HL-60/S4 (cell line): ENCODE measurements around the gene C5orf47.

ENCODE experiments used
- in situ Hi-C: fragments of 300-500 bp; cut with MboI; formaldehyde crosslinking; loops from 2 replicates; pipeline ENCODE4 v1.14.3; 2022; ENCODE audit warnings: low sequenced_read_pairs

The C5orf47 gene, protein sequence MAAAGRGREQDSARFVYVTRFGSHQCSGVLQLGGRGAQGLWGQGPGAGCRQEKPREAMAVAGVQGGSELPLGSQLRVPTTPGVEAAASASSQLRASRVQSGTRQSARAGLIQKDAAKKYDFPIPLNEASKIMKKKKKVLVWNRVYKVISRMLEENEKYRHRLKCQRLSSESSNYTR

DNA sequence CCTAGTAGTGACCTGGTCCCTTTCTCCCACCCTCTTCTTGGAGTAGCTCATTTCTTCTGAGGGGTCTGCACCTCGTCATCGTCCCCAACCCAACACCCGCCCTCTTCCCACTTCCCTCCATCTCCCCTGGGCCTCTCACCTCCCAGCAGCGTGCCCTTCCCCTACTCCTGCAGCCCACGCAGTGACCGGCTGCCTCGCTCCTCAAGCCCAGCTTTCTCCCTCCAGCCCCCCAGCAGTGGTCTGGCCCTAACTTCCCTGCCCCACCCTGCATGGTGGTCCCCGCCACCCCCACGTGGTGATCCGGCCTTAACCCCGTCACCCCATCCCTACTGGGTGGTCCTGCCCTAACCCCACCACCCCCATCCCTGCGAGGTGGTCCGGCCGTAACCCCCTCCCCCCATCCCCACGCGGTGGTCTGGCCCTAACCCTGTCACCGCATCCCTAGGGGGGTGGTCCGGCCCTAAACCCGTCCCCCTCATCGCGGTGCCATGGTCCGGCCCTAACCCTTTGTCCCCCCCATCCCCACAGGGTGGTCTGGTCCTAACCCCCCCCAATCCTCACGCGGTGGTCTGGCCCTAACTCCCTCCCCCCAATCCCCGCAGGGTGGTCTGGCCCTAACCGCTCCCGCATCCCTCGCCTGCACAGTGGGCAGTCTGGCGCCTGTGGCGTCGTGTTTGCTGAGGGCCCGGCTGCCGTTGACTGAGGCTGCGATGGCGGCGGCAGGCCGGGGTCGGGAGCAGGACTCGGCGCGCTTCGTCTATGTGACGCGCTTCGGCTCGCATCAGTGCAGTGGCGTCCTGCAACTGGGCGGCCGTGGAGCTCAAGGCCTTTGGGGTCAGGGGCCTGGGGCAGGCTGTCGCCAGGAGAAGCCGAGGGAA, at the start of gene C5orf47:
Gene C5orf47 (plus strand): TSS at position 617 of the 878 bp plus-strand sequence. CDS start 94 bp downstream, at position 711.
- in situ Hi-C loops = loop anchor here (25.0 kb wide), 1 partner anchor 701 kb away; no protein-coding TSS in a partner anchor

DNA sequence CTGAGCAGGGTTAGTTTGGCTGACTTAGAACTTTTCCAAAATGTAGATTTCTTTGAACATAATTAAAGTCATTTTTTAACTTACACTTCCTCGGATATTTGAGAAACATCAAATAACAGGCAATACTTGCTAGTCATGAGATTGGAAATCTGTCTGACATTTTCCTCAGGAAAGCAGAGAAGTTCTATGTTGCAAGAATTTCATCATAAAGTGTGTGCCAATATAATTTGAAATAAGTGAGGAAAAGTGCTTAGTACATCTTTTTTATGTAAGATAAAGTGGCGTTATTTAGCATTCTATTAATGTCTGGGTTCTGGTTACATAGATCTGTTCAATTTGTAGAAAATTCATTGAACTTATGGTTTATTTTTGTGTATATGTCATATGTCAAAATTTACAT, 48.7 kb upstream of the C5orf47 start:
- in situ Hi-C loops = no loop called here

DNA sequence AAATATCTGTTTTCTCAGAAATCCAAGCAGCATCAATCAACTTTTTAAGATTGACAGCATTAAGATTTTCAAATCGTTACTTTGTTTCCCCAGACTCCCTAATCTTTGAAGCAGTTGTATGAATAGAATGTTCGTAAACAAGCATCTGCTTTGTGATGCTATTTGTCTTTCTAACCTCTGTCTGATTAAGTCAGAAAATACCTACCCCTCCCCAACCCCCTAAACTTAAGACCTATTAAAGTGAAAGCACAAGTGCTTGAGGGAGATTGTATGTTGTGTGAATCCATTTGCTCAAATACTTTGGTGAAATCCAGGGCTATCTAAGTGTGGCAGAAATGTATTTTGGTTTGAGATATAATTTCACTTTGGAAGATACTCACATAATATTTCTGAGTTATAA, 47.9 kb upstream of the C5orf47 start:
- in situ Hi-C loops = no loop called here

DNA sequence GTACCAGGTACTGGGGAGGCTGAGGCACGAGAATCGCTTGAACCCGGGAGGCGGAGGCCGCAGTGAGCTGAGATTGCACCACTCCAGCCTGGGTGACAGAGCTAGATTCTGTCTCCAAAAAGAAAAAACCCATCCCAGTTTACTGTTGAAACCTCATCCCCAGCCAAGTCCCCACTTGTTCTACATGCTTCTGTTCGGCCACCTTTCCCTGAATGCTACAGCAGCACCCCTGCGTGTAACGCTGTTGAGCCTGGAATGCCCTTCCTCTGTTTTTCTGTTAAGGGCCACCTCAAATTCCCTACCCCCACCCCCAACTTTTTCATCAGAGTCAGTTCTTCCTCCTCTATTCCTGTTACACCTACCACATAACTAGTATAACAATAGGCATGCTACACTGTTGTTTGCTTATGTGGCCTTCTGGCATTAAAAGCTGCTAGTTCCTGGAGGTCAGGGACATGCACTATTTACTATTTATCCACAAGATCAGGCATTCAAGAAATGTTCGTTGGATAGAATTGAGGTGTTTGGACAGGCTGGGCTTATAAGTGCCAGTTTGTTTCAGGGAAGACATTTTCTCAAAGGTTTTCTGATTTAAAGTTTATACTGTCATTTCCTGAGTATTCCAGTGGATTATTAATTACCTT, 47.1 kb upstream of the C5orf47 start:
- in situ Hi-C loops = no loop called here

- in situ Hi-C loops = no loop called here
These were observed 44.5 kb upstream of the C5orf47 start for GRCh38 chr5:173944511-173944910.

DNA sequence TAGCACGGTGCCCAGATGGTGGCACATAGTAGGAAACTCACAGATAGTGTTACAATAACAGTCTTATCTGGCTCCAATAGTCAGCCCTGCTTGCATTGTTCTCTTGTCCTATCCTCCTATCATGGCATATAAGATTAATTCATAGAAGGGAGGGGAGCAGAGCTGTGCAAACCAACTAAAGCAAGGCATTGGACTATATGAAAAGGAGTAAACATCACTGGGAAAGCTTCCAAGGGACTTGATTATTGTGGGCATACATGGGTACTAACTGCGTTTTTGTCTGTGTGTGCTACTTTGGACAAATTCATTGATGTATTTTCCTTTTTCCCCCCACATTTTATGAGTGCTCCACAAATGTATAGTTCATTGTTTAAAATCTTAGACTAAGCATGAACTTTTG, 43.8 kb upstream of the C5orf47 start:
- in situ Hi-C loops = no loop called here

DNA sequence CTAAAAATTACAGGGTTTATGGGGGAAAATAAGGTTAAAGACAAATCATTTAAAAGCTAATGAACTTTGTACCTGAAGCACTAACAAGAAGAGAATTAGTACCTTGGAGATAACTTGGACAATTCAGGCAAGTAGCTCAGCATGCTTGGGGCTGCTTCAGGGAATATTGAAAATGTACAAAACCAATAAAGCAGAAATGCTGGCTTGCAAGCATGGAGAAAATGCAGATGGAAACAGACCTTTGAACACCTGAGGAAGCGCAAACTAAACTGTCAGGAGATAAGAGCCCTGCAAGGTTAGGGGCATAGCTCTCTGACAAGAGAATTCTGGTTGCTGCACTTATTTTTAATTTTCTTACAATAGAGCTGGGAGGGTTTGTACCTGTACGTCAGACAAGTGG, 42.6 kb upstream of the C5orf47 start:
- in situ Hi-C loops = no loop called here

- in situ Hi-C loops = no loop called here
These were observed 38.1 kb upstream of the C5orf47 start for GRCh38 chr5:173950829-173951228.

GRCh38 chr5:173953528-173954090, 35.4 kb upstream of the C5orf47 start:
- in situ Hi-C loops = no loop called here

- in situ Hi-C loops = no loop called here
These were observed 34.1 kb upstream of the C5orf47 start for GRCh38 chr5:173954671-173955521.

GRCh38 chr5:173960986-173961385, 28.0 kb upstream of the C5orf47 start:
- in situ Hi-C loops = no loop called here

- in situ Hi-C loops = no loop called here
These were observed 27.6 kb upstream of the C5orf47 start for GRCh38 chr5:173961418-173961817.

DNA sequence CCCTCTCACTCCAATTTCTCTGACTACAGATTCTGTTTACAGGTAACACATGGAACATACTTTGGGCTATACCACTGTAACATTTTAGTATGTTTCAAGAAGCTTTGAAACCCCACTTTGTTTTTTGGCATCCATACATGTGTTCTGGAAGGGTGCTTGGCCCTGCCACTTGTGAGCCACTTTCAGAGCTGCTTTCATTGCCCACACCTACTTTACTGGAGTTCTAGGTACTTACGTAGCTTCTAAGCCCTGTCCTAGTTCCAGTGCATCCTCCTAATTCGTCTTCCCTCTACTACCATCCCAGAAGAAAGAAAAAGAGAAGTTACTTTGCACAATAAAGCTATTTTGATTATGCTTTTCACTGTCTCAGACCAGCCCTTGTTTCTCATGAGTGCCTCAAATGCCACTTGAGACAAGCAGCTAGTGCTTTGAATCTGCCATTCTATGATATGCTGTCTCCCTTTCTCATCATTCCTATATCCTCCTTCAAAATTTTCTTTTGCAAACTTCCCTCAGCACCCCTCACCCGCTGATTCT, 26.5 kb upstream of the C5orf47 start:
- in situ Hi-C loops = no loop called here

- in situ Hi-C loops = no loop called here
These were observed 25.7 kb upstream of the C5orf47 start for GRCh38 chr5:173963182-173963838.

DNA sequence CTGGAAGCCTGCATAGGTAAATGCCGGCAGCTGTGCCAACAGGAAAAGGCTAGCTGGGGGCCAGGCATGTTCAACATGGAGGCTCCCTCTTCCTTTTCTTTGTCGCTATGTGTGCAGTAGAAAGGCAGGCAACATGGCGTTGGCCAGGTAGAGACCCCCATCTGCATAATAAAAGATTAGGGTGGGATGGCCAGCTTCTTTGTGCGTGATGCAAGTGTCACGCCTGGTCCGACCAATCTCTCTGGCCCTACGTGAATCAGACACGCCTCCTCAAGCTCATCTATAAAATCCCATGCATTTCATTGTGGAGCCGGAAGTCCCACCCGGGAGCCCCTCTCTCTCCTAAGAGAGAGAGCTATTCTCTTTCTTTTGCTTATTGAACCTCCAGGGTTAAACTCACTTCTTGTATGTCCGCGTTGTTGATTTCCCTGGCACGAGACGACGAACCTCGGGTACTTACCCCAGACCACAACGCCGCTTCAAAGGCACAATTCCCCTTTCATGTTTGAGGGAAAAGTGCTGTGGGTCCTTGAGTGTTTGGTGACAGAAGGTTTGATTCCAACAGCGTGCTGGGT, 25.0 kb upstream of the C5orf47 start:
- in situ Hi-C loops = no loop called here

- in situ Hi-C loops = no loop called here
These were observed 24.5 kb upstream of the C5orf47 start for GRCh38 chr5:173964506-173964905.

GRCh38 chr5:173967241-173967640, 21.7 kb upstream of the C5orf47 start:
- in situ Hi-C loops = no loop called here

GRCh38 chr5:173968154-173968797, 20.7 kb upstream of the C5orf47 start:
- in situ Hi-C loops = no loop called here
